Lung microvascular endothelial cell (primary cell): ENCODE results near the gene NTN5. TPM values are rescaled to one million over a fixed set of nuclear protein-coding genes. Genes with fewer than 3 reads are reported as not detected.
A peak's percentile ranks its signal among the peaks of the same experiment; 100 is the strongest.
"Not testable (repeated sequence)": the region's sequence is repeated elsewhere in the genome, so short reads cannot be mapped to it uniquely, and the experiment has no call there.

Experiments used
- DNase-seq, 2 donors: peaks; one replicate each; pipeline versions ENCODE4 v3.0.0 to v3.0.0-alpha.2; 2010; ENCODE audit warnings: low read depth in 2 of 2
- total RNA-seq: library from RNA; depleted of rRNA; stranded (reverse); fragments of >200 nt; gene quantifications from 2 replicates; pipeline ENCODE4 v1.2.1, GENCODE V29; 2014

Gene NTN5
- not detected in 2 replicates for total RNA-seq

DNA sequence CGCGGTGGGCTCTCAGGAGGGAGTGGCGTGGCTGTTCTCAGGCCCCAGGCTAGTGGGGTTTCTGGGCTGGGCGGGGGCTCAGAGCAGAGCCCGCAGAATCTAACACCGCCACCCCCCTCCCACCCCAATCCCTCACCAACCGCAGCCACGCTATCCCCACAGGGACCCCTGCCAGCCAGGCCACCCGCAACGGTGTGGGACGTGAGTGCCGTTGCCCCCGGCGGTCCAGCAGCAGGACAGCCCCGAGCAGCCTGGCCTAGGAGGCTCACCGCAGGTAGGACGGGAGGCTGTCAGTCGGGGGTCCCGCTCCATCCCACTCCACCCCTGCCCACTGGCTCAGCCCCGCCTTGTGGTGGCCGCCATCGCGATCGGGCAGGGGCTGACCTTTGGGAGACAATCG lies at the start of gene NTN5:
TSS of gene NTN5 (minus strand) at position 24 of the 400 bp plus-strand sequence. CDS start 2,031 bp downstream, outside the sequence.
- DNase-seq, result no peak

GRCh38 chr19:48722196-48722708 lies 49.4 kb upstream of the NTN5 start:
- no peak for DNase-seq

DNA sequence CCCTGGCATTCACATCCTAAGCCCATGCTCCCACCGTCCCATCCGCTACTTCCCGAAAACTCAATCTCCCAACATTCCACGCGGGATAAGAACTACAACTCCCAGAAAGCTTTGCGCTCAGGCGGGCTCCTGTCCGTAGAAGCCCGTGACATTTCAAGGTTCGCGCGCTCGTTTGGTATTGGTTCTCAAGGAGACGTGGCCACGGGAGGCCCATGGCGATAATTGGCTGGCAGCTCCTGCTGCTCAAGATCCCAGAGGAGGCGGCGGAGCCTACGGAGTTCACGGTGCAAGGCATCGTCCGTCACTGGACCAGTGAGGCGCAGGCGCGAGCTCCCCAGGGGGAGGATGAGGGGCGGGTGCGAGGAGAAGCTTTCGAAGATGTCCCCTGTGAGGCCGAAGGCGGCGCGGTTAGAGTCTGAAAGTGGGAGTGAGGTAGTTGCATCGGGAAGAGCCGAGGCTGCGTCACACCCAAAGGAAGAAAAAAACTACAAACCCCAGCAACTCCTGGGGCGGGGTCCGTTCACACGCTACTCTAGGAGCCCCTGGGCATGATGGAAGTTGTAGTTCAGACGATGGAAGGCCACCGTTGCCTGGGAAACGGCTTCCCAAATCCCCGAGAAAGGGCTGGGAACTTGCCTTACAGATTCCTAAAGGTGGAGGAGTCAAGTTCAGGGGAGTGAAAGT lies 47.9 kb upstream of the NTN5 start:
- DNase-seq, result no peak

GRCh38 chr19:48720251-48720612 lies 47.4 kb upstream of the NTN5 start:
- DNase-seq, result no peak

GRCh38 chr19:48719263-48720171 lies 46.7 kb upstream of the NTN5 start, which contains the start of gene MAMSTR:
Gene MAMSTR, minus strand, starts transcription at chr19:48719725. Its CDS starts 694 bp downstream, at chr19:48719031.
- no peak for DNase-seq

DNA sequence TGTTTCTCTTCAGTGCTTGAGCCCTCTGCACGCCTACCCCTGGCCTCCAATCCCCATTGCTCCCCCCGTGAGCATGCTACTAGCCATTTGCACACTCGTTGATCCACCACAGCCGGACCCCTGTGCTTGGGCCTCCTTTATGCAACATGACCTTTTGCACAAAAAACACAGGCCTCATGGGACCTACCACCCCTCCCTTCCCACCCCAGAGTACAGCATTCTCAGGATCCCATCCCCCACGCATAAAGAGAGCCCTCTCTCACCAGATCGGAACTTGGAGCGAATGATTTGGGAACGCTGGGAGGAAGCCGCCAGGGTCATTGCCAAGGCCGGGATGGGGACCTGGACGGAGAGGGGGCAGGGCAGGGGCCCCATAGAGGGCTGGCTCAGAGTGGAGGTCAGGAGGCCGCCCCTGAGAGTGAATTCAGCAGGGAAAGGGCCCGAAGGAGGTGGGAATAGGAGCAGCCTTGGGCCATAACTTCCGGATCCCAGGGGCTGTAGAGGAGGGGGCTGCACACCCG lies 46.0 kb upstream of the NTN5 start:
- no peak for DNase-seq

DNA sequence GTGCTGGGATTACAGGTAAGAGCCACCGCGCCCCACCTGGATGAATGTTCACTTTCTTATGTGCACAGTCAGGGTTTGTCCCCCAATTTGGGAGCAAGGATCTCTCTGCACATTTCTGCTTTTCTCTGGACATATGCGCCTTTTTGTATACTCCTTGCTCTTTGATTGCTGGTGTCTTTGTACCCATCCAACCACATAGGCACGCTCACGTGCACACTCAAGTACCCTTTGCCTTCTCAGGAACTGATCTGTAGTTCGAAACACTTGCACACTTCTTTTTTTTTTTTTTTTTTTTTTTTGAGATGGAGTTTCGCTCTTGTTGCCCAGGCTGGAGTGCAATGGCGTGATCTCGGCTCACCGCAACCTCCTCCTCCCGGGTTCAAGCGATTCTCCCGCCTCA lies 45.3 kb upstream of the NTN5 start:
- not testable (repeated sequence) for DNase-seq

- no peak for DNase-seq
Observed at GRCh38 chr19:48716562-48717291, 43.9 kb upstream of the NTN5 start.

DNA sequence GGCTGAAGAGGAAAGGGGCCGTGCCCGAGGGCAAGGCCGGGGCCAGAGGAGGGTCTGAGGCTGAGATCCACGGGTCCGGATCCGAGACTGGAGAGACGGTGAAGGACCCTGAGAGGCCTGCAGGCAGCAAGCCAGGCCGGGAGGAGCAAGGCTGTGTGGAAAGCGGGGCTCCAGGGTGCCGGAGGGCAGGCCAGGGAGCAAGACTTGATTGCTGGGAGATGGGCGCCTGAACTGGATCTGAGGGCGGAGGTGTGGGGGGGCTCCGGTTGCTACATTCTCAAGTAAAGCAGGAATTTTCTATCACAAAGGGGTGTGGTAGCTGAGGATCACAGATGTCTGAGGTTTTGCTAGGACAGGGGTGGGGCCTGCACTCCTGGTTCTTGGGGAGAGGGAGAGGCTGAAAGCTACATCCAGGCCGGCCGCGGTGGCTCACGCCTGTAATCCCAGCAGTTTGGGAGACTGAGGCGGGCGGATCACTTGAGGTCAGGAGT lies 42.9 kb upstream of the NTN5 start:
- no peak for DNase-seq

GRCh38 chr19:48714759-48715675 lies 42.2 kb upstream of the NTN5 start:
- DNase-seq, result no peak

DNA sequence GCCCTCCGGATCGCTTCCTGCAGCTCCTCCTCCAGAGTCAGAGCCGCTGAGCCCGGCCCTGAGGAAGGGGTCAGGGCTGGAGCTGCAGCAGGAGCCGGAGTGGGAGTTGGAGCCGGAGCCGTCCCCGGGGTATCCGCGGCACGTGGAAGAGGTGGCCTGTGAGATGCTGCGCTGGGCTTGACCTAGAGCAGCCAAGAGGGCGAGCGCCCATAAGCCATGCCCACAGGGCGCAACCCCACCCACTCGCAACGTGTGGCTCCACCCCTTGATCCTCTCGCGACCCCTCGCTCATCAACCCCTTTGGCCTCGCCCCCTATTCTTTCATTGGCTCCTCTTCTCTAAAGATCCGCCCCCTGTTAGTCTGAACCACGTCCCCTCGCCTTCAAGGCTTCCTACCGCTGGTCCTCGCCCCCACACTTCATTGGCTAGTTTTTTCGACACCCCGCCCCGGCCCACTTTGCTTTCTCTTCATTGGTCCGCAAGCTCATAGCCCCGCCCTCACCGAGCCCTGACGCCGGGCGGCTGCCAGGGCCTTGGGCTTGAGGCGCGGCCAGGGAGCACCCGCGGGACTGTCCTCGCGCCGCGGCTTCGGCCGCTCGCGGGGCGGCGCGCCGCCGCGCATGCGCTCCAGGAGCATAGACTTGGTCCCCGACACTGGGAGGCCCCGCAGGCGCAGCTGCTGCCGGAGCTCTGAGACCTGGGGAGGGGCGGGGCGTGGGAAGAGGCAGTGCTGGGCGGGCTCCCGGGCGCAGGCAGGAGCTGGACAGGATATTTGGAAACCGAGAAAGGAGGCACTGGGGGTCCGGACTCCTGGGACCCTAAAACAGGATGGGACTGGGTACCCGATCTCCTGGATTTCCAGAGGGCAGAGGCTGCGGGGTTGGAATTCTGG lies 41.3 kb upstream of the NTN5 start:
- DNase-seq, result peak; percentile 99 to 100

DNA sequence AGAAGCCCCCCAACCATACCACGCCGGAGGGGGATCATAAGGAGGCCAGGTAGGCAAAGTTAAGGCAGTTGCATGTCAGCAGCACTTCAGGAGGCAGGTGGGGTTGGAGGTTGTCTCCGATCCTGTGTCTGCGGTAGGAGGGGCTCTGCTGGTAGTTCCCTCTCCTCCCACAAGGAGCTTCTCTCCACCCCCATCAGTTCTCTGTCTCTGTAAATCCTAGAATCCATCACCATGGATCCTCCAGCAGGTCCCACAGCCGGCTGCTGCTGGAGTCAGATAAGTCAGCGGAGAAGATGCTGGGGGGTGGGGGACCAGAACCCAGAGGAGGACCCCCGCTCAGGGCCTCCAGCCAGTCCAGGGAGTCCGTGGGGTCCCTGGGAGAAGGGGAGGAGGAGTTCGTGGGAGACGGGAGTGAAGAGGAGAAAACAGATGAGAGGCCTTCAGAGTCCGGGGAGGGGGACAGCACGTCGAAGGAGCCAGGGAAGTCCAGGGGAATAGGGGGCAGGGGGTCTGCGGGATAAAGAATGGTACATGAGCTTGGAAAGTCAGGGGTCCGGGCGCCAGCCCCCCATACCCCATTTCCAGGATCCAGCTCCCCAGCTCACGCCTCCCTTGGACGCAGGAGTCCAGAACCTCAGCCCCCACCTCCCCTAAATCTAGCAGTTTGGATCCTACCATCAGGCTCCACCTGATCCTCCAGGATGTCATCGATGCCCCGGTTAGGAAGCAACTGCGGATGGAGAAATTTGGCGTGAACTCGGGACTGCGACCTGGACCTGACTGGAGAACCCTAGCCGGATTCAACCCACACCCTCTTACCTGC lies 40.4 kb upstream of the NTN5 start:
- peak in 1 of 2 donors; percentile 37 for DNase-seq

GRCh38 chr19:48711106-48711662 lies 38.4 kb upstream of the NTN5 start:
- no peak for DNase-seq

DNA sequence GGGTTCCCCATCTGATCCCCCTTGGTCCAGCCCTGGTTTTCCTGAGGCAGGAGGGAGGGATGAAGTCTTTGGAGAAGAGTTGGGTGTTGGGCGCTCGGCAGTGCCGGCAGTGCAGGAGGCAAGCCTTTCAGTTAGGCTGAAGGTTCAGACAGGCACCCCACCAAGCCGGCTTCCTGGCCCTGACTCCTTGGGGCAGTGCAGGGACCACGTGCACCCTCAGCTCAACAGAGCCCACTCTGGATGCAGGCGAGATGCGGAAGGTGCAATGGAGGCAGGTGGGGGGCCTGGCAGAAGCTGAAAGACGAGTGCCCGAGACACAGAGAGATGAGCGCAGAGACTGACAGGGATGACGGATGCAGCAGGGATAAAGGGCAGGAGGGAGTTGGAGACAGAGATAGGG lies 35.7 kb upstream of the NTN5 start:
- no peak for DNase-seq

DNA sequence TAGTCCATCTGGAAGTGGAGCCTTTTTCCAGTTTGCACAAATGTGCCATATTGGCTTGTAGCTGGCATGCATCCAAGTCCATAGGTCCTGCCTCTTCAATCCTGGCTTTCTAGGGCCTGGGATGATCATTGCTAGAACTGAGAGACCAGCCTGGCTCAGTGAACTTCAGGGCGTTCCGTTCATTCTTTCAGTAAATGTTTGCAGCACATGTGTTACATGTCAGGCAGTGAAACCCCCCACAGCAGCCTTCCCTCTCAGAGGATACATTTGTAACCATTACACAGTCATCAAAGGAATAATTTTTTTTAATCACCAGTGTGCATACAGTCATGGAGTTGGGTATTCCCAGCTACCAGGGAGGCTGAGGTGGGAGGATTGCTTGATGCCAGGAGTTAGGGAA lies 32.6 kb upstream of the NTN5 start:
- DNase-seq, result no peak

DNA sequence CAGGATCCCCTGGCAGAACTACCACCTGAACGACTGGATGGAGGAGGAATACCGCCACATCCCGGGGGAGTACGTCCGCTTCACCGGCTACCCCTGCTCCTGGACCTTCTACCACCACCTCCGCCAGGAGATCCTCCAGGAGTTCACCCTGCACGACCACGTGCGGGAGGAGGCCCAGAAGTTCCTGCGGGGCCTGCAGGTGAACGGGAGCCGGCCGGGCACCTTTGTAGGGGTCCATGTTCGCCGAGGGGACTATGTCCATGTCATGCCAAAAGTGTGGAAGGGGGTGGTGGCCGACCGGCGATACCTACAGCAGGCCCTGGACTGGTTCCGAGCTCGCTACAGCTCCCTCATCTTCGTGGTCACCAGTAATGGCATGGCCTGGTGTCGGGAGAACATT lies 30.5 kb upstream of the NTN5 start:
- DNase-seq, result no peak

DNA sequence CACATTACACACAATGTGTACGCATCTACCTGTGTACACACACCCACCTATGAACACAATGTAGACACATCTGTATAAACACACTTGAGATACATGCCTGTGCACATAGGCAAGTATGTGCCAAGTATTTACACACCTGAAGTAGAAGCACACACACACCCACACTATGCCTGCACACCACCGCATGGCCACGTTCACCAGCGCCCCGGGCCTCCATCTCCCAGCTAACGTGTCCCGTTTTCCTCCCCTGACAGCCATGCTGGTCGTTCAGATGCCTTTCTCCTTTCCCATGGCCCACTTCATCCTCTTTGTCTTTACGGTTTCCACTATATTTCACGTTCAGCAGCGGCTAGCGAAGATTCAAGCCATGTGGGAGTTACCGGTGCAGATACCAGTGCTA lies 29.9 kb upstream of the NTN5 start:
- no peak for DNase-seq

DNA sequence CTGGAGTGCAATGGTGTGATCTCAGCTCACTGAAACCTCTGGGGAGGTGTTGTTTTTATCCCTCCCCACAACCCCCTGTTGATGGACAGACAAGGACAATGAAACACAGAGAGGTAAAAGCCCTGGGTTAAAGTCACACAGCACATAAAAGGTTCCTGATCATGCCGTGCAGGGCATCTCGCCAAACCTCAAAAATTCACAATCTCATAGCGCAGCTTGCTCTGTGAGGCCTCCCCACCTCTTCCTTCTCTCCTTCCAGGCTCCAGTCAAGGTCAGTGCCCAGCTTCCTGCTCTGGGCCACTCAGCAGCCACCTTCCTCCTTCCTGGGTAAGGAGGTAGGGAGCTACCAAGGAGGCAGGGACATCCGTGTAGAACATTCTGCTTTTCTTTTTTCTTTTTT lies 25.2 kb upstream of the NTN5 start:
- DNase-seq, result peak in 1 of 2 donors; percentile 54
